Caco-2 (cell line): ENCODE data around the gene CAPZA2. TPM values are rescaled to one million over a fixed set of nuclear protein-coding genes. Genes with fewer than 3 reads are reported as not detected.

Source experiments
- BruUV-seq: library from RNA; stranded (reverse); fragments of 400-500 nt; replicated peaks from 2 replicates; lab custom pipeline; 2021; lab: Mats Ljungman, UMichigan
- CTCF ChIA-PET: fragments of 300-600 bp; sonication (Branson Sonifier 250); formaldehyde crosslinking; loops from one replicate; lab custom pipeline; 2022; ENCODE audit warnings: antibody characterized with exemption; lab: Charles Lee
- POLR2A ChIA-PET: fragments of 300-600 bp; sonication (Branson Sonifier 250); formaldehyde crosslinking; loops from one replicate; lab custom pipeline; 2022; ENCODE audit warnings: antibody characterized with exemption; lab: Charles Lee
- DNase-seq, 2 experiments: peaks; one replicate each; pipeline versions ENCODE4 v3.0.0 to v3.0.0-alpha.2; 2020 to 2022
- H3K27me3 ChIP-seq: replicated peaks from 2 replicates; pipeline ENCODE4 v1.6.0; 2011; ENCODE audit warnings: low read length; ENCODE audit not compliant: control insufficient read depth, insufficient read depth
- H3K36me3 ChIP-seq: 2 replicates; pipeline ENCODE4 v1.5.1; 2011; ENCODE audit warnings: low read length; ENCODE audit not compliant: control insufficient read depth, insufficient read depth
- H3K4me1 ChIP-seq: fragments of 250-450 bp; sonication (Bioruptor Pico); 2 replicates; pipeline ENCODE4 v1.5.1; 2020; ENCODE audit warnings: mild to moderate bottlenecking
- H3K4me3 ChIP-seq: 2 replicates; pipeline ENCODE4 v1.5.1; 2011; ENCODE audit warnings: low read depth, mild to moderate bottlenecking, control low read depth, low read length
- H3K9me3 ChIP-seq: fragments of 250-450 bp; sonication (Bioruptor Pico); 2 replicates; pipeline ENCODE4 v1.5.1; 2020; ENCODE audit warnings: mild to moderate bottlenecking, moderate library complexity
- H3K27ac Mint-ChIP-seq: one replicate; pipeline ENCODE4 v1.8.0; 2022; ENCODE audit warnings: mixed read lengths; ENCODE audit not compliant: unreplicated experiment
- H3K27me3 Mint-ChIP-seq: one replicate; pipeline ENCODE4 v1.8.0; 2022; ENCODE audit warnings: mixed read lengths; ENCODE audit not compliant: insufficient read depth, unreplicated experiment
- H3K36me3 Mint-ChIP-seq: one replicate; pipeline ENCODE4 v1.8.0; 2022; ENCODE audit warnings: mild to moderate bottlenecking, mixed read lengths; ENCODE audit not compliant: insufficient read depth, unreplicated experiment
- H3K4me1 Mint-ChIP-seq: one replicate; pipeline ENCODE4 v1.8.0; 2022; ENCODE audit warnings: low read depth, mixed read lengths; ENCODE audit not compliant: unreplicated experiment
- H3K4me3 Mint-ChIP-seq: one replicate; pipeline ENCODE4 v1.8.0; 2022; ENCODE audit warnings: mild to moderate bottlenecking, moderate library complexity, mixed read lengths; ENCODE audit not compliant: unreplicated experiment
- H3K9me3 Mint-ChIP-seq: one replicate; pipeline ENCODE4 v1.8.0; 2022; ENCODE audit warnings: mixed read lengths; ENCODE audit not compliant: unreplicated experiment
- intact Hi-C: fragments of 100-400 bp; cut with micrococcal nuclease; formaldehyde crosslinking; loops from one replicate; pipeline ENCODE4 v1.10.0; 2022; ENCODE audit not compliant: unreplicated experiment
- total RNA-seq: library from RNA; stranded (reverse); gene quantifications from 2 replicates; pipeline ENCODE4 v1.2.3, GENCODE V29; 2022
- TF ChIP-seq, protein P1 (sequence below), 2 experiments: fragments of 200-600 bp in 1 of 2; IDR thresholded peaks; 1 replicate in 1 of 2; 2 replicates in 1 of 2; pipeline versions ENCODE4 v1.5.1 to v1.8.0; 2011 to 2022; ENCODE audit warnings: antibody characterized with exemption in 1 of 2, control low read depth in 1 of 2, inconsistent platforms in 1 of 2, low read depth in 1 of 2, low read length in 1 of 2, mild to moderate bottlenecking in 1 of 2, moderate library complexity in 1 of 2; ENCODE audit not compliant: insufficient read depth in 1 of 2, severe bottlenecking in 1 of 2, unreplicated experiment in 1 of 2

Gene CAPZA2
- total RNA-seq, 1 experiment from 2014 or later, result 271 TPM

- Histone ChIP-seq H3K9me3 (no peaks in the 10 kb centered on the region), H3K4me3 (no peak overlapping the region), H3K4me1 (no peaks in the 10 kb centered on the region), H3K27me3 (no peaks in the 10 kb centered on the region), H3K36me3 (no peaks in the 10 kb centered on the region)
- Mint-ChIP-seq H3K27me3 (no peaks in the 10 kb centered on the region), H3K9me3 (no peaks in the 10 kb centered on the region), H3K36me3 (no peaks in the 10 kb centered on the region), H3K4me1 (no peaks in the 10 kb centered on the region), H3K4me3 (no peak overlapping the region), H3K27ac (no peak overlapping the region)
- intact Hi-C loops, result no loop called here
- ChIA-PET POLR2A (no interaction called here), CTCF (interaction anchor here (0.7 kb wide), 1 partner anchor 272 kb away, joined by 3 read pairs; no protein-coding TSS in a partner anchor)
- TF ChIP-seq, protein P1, sequence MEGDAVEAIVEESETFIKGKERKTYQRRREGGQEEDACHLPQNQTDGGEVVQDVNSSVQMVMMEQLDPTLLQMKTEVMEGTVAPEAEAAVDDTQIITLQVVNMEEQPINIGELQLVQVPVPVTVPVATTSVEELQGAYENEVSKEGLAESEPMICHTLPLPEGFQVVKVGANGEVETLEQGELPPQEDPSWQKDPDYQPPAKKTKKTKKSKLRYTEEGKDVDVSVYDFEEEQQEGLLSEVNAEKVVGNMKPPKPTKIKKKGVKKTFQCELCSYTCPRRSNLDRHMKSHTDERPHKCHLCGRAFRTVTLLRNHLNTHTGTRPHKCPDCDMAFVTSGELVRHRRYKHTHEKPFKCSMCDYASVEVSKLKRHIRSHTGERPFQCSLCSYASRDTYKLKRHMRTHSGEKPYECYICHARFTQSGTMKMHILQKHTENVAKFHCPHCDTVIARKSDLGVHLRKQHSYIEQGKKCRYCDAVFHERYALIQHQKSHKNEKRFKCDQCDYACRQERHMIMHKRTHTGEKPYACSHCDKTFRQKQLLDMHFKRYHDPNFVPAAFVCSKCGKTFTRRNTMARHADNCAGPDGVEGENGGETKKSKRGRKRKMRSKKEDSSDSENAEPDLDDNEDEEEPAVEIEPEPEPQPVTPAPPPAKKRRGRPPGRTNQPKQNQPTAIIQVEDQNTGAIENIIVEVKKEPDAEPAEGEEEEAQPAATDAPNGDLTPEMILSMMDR (IDR thresholded peaks at IDR 0.05; ENCODE audit: insufficient read depth in 1 of 2, low read depth in 1 of 2, low read length in 1 of 2, severe bottlenecking in 1 of 2, unreplicated experiment in 1 of 2), result no peak
- no peak for DNase-seq
- no TSS peak for BruUV-seq
Measured at GRCh38 chr7:116940689-116941370, 78.4 kb downstream of the CAPZA2 start.

DNA sequence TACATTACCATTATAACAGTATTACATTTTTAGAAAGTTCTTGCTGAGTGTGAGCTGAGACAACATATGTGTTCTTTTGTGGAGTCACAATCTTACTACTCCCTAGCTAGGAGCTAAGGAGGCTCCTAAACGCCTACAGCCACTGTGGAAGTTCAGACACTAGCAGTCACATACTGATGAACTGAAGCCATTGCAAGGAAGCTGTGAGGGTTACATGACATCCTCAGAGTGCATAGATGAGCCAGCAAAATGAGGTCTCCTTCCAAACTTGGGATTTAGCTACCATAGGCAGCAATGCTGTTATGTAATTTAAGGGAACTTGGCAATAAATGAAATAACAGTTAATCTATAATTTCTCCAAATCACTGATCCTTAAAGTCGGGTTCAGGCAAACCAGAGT lies 80.1 kb downstream of the CAPZA2 start:
- Histone ChIP-seq H3K4me3 (no peak overlapping the region), H3K4me1 (no peaks in the 10 kb centered on the region), H3K36me3 (no peaks in the 10 kb centered on the region), H3K27me3 (no peaks in the 10 kb centered on the region), H3K9me3 (no peaks in the 10 kb centered on the region)
- ChIA-PET POLR2A (no interaction called here), CTCF (no interaction called here)
- no peaks in the 10 kb centered on the region for H3K27me3 Mint-ChIP-seq
- BruUV-seq, result no TSS peak
- no peaks in the 10 kb centered on the region for H3K36me3 Mint-ChIP-seq
- TF ChIP-seq, protein P1 (IDR thresholded peaks at IDR 0.05; ENCODE audit: insufficient read depth in 1 of 2, low read depth in 1 of 2, low read length in 1 of 2, severe bottlenecking in 1 of 2, unreplicated experiment in 1 of 2), result no peak
- intact Hi-C loops, result no loop called here
- H3K4me1 Mint-ChIP-seq, result no peaks in the 10 kb centered on the region
- no peak overlapping the region for H3K27ac Mint-ChIP-seq
- no peaks in the 10 kb centered on the region for H3K9me3 Mint-ChIP-seq
- no peak for DNase-seq
- H3K4me3 Mint-ChIP-seq, result no peak overlapping the region

- peaks cover 14% of the 10 kb centered on the region for H3K36me3 Mint-ChIP-seq
- no peak overlapping the region for H3K4me3 ChIP-seq
- H3K4me1 Mint-ChIP-seq, result no peaks in the 10 kb centered on the region
- no peaks in the 10 kb centered on the region for H3K9me3 ChIP-seq
- H3K27me3 ChIP-seq, result no peaks in the 10 kb centered on the region
- H3K27ac Mint-ChIP-seq, result no peak overlapping the region
- no peaks in the 10 kb centered on the region for H3K36me3 ChIP-seq
- H3K27me3 Mint-ChIP-seq, result no peaks in the 10 kb centered on the region
- intact Hi-C loops, result no loop called here
- ChIA-PET CTCF (no interaction called here), POLR2A (no interaction called here)
- H3K4me3 Mint-ChIP-seq, result no peak overlapping the region
- no peaks in the 10 kb centered on the region for H3K9me3 Mint-ChIP-seq
- peaks cover 7% of the 10 kb centered on the region for H3K4me1 ChIP-seq
- no peak for DNase-seq
- BruUV-seq, result no TSS peak
- TF ChIP-seq, protein P1 (IDR thresholded peaks at IDR 0.05; ENCODE audit: insufficient read depth in 1 of 2, low read depth in 1 of 2, low read length in 1 of 2, severe bottlenecking in 1 of 2, unreplicated experiment in 1 of 2), result no peak
Measured at GRCh38 chr7:116948934-116949333, 86.5 kb downstream of the CAPZA2 start.
